Keratinocyte (primary cell): Measurements from ENCODE around the gene TTLL8. TPM values are rescaled to one million over a fixed set of nuclear protein-coding genes. Genes with fewer than 3 reads are reported as not detected.

Source experiments
- DNase-seq: peaks from one replicate; pipeline ENCODE4 v3.0.0-alpha.2; 2011; ENCODE audit warnings: low read depth, missing footprints, low spot score
- FAIRE-seq: peaks from 2 replicates; lab custom pipeline; 2011; peaks lifted over from hg19 to GRCh38; lab: Jason Lieb, UNC
- H2AFZ ChIP-seq: 2 replicates; pipeline ENCODE4 v1.6.0; 2012; ENCODE audit warnings: low read length, control low read depth, inconsistent platforms; ENCODE audit not compliant: control insufficient read depth
- H3K27ac ChIP-seq: 2 replicates; pipeline ENCODE4 v1.5.1; 2011; ENCODE audit warnings: low read length; ENCODE audit not compliant: control insufficient read depth, insufficient read depth
- H3K27me3 ChIP-seq: 3 replicates; pipeline ENCODE4 v1.6.0; 2011; ENCODE audit warnings: low read length; ENCODE audit not compliant: control insufficient read depth, insufficient read depth; ENCODE audit errors: extremely low read depth
- H3K36me3 ChIP-seq, 2 experiments: 2 replicates in 1 of 2; 3 replicates in 1 of 2; pipeline ENCODE4 v1.5.1; 2011; ENCODE audit warnings: low read length in 2 of 2, mild to moderate bottlenecking in 1 of 2; ENCODE audit not compliant: control insufficient read depth in 2 of 2, insufficient read depth in 2 of 2; ENCODE audit errors: extremely low read depth in 1 of 2
- H3K4me1 ChIP-seq: 3 replicates; pipeline ENCODE4 v1.5.1; 2011; ENCODE audit warnings: low read length; ENCODE audit not compliant: control insufficient read depth, insufficient read depth; ENCODE audit errors: extremely low read depth
- H3K4me2 ChIP-seq: 3 replicates; pipeline ENCODE4 v1.6.0; 2011; ENCODE audit warnings: low read depth, low read length; ENCODE audit not compliant: control insufficient read depth, insufficient read depth; ENCODE audit errors: extremely low read depth
- H3K4me3 ChIP-seq, 3 experiments: fragments of 200-600 bp in 1 of 3; sonication (generic) in 1 of 3; 2 replicates in 2 of 3; 3 replicates in 1 of 3; pipeline ENCODE4 v1.5.1; 2011 to 2016; ENCODE audit warnings: low read length in 3 of 3, mild to moderate bottlenecking in 3 of 3, control low read depth in 2 of 3, inconsistent platforms in 1 of 3, low read depth in 1 of 3, mixed read lengths in 1 of 3, mixed run types in 1 of 3, moderate library complexity in 1 of 3; ENCODE audit not compliant: control insufficient read depth in 2 of 3, insufficient read depth in 2 of 3; ENCODE audit errors: extremely low read depth in 1 of 3
- H3K79me2 ChIP-seq: 2 replicates; pipeline ENCODE4 v1.6.0; 2012; ENCODE audit warnings: low read length; ENCODE audit not compliant: control insufficient read depth, insufficient read depth
- H3K9ac ChIP-seq: 3 replicates; pipeline ENCODE4 v1.6.0; 2011; ENCODE audit warnings: low read length; ENCODE audit not compliant: control insufficient read depth, insufficient read depth; ENCODE audit errors: extremely low read depth
- H3K9me1 ChIP-seq: 3 replicates; pipeline ENCODE4 v1.6.0; 2011; ENCODE audit warnings: low read length; ENCODE audit not compliant: control insufficient read depth, insufficient read depth; ENCODE audit errors: extremely low read depth
- H3K9me3 ChIP-seq: 2 replicates; pipeline ENCODE4 v1.5.1; 2012; ENCODE audit warnings: low read depth, low read length; ENCODE audit not compliant: control insufficient read depth
- H4K20me1 ChIP-seq: 3 replicates; pipeline ENCODE4 v1.6.0; 2011; ENCODE audit warnings: low read length; ENCODE audit not compliant: control insufficient read depth, insufficient read depth; ENCODE audit errors: extremely low read depth
- CTCF ChIP-seq, 3 experiments: IDR thresholded peaks in 1 of 3; conservative IDR thresholded peaks in 1 of 3; optimal IDR thresholded peaks in 1 of 3; 2 replicates in 2 of 3; 3 replicates in 1 of 3; pipeline versions ENCODE3 to v1.5.1; 2011; ENCODE audit warnings: low read length in 3 of 3, mild to moderate bottlenecking in 3 of 3, moderate library complexity in 2 of 3, control low read depth in 1 of 3, inconsistent platforms in 1 of 3; ENCODE audit not compliant: insufficient read depth in 2 of 3; ENCODE audit errors: extremely low read depth in 1 of 3
- EZH2 ChIP-seq: IDR thresholded peaks from one replicate; pipeline ENCODE4 v1.6.1; 2012; ENCODE audit warnings: inconsistent platforms, mild to moderate bottlenecking, low read length, moderate library complexity
- dilution Hi-C: fragments of 300-500 bp; cut with MboI; formaldehyde crosslinking; loops from one replicate; pipeline ENCODE4 v1.7.0; 2020; ENCODE audit warnings: low sequenced_read_pairs; ENCODE audit not compliant: extremely low pct_ligation_motif_present
- polyA plus RNA-seq, 5 experiments: library from polyadenylated mRNA; depleted of rRNA in 3 of 5; stranded (reverse) in 3 of 5; stranded (forward) in 1 of 5; unstranded in 1 of 5; fragments of >200 nt; gene quantifications; 1 replicate in 1 of 5; 2 replicates in 3 of 5; 3 replicates in 1 of 5; pipeline versions ENCODE4 v1.2.1 to v1.2.3, GENCODE V29; 2011 to 2012; ENCODE audit warnings: missing spikeins in 2 of 5, low read depth in 1 of 5, low replicate concordance in 1 of 5

TTLL8 gene
- polyA plus RNA-seq, 1 donor (not counting 4 experiments of a cell fraction or from before 2014, with no cell fraction given): not detected

- Histone ChIP-seq H3K9me1 (no peaks in the 10 kb centered on the region), H3K9ac (no peak overlapping the region), H3K4me2 (no peak overlapping the region), H3K79me2 (no peaks in the 10 kb centered on the region), H3K27ac (no peak overlapping the region), H2AFZ (no peak overlapping the region), H3K4me1 (peaks cover 8% of the 10 kb centered on the region), H3K4me3 (no peak overlapping the region), H3K27me3 (peaks cover 5% of the 10 kb centered on the region), H3K9me3 (no peaks in the 10 kb centered on the region), H4K20me1 (no peaks in the 10 kb centered on the region), H3K36me3 (no peaks in the 10 kb centered on the region)
- FAIRE-seq: no peak
- dilution Hi-C loops: no loop called here
- DNase-seq: no peak
- no peak for TF ChIP-seq CTCF (optimal IDR thresholded peaks at IDR 0.05 in 1 of 3, IDR thresholded peaks at IDR 0.05 in 1 of 3, conservative IDR thresholded peaks at IDR 0.05 in 1 of 3; ENCODE audit: extremely low read depth in 1 of 3, insufficient read depth in 2 of 3, low read length in 3 of 3)
- TF ChIP-seq EZH2: no peak
Measured at GRCh38 chr22:50031189-50032091, 26.7 kb downstream of the TTLL8 start.

- H3K79me2 ChIP-seq: no peaks in the 10 kb centered on the region
- no peak overlapping the region for H3K27ac ChIP-seq
- H3K4me2 ChIP-seq: no peak overlapping the region
- H3K9me1 ChIP-seq: no peaks in the 10 kb centered on the region
- H3K9ac ChIP-seq: no peak overlapping the region
- no peak overlapping the region for H2AFZ ChIP-seq
- H3K36me3 ChIP-seq: no peaks in the 10 kb centered on the region
- no peak for FAIRE-seq
- dilution Hi-C loops: no loop called here
- H3K27me3 ChIP-seq: peaks cover 5% of the 10 kb centered on the region
- TF ChIP-seq EZH2 (no peak), CTCF (optimal IDR thresholded peaks at IDR 0.05 in 1 of 3, IDR thresholded peaks at IDR 0.05 in 1 of 3, conservative IDR thresholded peaks at IDR 0.05 in 1 of 3; ENCODE audit: extremely low read depth in 1 of 3, insufficient read depth in 2 of 3, low read length in 3 of 3) (peak; percentile 67 to 91 (median 89))
- H3K4me3 ChIP-seq: no peak overlapping the region
- no peak for DNase-seq
- peaks cover 8% of the 10 kb centered on the region for H3K4me1 ChIP-seq
- H3K9me3 ChIP-seq: no peaks in the 10 kb centered on the region
- no peaks in the 10 kb centered on the region for H4K20me1 ChIP-seq
Measured at GRCh38 chr22:50030297-50031188, 27.6 kb downstream of the TTLL8 start.
